ENCODE data around the gene FAM47E.

Gene FAM47E, protein sequence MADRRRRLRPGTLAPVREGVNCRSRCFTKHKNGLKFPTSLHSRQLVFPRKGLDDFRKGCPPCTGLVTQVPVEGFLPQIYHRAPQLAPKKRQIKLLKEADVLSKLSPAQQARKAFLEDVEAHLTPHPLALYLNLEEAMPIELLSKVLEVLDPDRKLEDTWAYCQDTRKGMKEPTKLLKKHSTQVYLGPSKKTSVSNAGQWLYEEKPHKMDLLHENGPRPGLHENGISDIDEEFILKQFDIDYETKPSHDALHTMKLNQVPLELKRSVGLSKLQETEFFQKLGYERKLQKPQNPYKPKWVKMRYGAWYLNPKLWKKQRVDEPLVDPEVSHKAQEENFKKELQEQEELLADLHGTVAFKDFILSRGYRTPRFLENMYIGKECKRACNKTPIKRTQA

DNA sequence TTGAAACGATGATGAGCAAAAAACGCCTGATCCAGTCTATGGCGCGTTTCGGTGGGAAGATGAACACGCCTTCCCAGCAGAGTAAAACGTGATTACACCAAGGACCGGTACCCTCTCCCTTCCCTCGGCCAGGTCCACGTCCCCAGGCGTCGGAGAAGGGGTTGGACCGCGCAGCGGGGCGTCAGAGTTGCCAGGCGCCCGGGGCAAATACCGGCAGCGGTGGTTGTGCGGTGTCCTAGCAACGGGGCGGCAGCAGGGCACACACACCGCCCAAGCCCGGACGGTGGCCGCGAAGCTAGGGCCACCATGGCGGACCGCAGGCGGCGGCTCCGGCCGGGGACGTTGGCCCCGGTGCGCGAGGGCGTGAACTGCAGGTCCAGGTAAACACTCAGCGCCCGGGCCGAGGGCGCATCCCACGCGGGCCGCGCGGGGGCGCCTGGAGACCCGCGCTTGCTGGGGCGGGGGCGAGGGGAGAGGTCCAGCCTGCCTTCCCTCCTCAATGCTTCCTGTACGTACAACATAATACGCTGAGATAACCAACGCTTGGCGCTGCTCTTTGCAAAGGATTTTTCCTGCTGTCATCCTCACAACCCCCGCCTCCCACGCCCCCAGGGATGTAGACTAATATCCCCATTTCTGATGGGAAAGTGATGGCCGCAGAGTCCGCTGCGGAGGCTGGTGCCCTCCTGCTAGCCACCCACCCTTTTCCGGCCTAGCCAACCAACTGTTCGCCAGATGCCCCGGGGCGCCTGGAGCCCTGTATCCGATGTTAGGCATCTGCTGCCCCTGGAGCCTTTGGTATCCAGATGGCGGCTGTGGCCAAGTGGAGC lies at the start of gene FAM47E:
Gene FAM47E (plus strand): TSS at position 281 of the 830 bp plus-strand sequence. CDS start 26 bp downstream, at position 307.
- DNase-seq, result peak; percentile 70

DNA sequence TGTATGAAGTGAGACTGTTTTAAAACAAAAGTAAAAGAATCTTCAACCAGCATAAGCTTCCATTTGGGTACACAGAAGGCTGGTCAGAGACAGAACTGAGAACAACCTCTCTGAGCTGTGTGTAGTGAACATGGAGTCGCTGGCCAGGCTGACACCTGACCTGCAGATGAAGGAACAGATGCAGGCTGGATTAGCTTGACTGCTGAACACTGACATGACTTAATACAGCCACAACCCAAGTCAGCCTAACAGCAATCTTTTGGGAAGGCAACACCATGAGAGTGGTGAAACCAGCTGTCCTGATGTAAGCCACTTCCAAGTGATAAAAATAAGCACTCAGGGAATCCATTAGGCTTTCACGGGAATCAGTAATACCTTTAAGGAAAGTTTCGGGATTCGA lies 48.0 kb upstream of the FAM47E start:
- no peak for DNase-seq

DNA sequence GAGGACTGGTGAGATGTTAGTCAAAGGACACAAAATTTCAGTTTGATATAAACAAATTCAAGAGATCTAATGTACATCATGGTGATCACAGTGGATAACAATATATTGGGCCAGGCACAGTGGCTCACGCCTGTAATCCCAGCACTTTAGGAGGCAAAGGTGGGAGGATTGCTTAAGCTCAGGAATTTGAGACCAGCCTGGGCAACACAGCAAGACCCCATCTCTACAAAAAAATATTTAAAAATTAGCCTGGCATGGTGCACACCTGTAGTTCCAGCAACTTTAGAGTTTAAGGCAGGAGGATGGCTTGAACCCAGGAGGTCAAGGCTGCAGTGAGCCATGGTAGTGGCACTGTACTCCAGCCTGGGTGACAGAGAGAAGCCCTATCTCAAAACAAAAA lies 46.6 kb upstream of the FAM47E start:
- no peak for DNase-seq

DNA sequence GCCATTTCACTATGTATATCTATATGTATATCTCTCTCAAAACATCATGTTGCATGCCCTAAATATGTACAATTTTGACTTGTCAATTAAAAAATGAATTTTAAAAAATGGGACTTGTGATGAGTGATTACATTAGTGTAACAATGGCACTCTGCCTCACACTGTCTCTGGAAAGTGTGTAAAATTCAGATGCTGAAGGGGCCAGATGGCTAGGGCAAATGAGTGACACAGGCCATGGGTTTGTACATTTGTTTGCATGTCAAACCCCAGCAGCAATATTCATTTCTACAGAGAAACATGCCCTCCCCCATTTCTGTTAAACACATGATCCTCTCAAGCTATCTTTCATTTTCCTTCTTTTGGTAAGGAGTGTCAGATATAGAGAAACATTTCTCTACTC lies 46.0 kb upstream of the FAM47E start:
- no peak for DNase-seq

DNA sequence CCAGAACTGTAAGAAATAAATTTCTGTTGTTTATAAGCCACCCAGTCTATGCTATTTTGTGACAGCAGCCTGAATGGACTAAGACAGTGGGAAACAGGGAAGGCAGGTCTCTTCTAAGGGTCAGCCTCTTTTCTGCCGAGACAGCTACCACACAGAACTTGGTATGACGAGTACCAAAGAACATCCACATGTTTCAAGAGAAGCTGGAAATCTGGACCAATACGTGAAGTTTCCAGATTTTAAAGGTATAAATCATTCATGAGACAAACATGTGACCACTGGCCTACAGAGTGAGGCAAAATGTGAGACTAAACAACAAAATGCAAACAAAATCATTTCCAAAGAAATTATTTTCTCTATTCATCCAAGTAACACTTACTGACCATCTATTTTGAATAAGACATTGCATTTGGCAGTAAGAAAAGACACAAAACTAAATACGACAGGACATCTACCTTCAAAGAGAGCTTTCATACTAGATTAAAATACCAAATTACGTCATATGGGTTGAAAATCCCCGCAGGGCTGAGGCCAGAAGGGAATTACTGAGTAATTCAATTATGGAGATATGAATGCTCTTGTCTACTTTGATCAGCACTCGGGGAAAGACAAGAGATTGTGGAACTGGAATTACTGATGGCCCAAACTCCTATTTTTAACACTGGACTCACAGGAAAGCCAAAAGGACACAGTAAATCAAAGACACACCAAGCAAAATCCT lies 45.1 kb upstream of the FAM47E start:
- DNase-seq, result peak; percentile 17

DNA sequence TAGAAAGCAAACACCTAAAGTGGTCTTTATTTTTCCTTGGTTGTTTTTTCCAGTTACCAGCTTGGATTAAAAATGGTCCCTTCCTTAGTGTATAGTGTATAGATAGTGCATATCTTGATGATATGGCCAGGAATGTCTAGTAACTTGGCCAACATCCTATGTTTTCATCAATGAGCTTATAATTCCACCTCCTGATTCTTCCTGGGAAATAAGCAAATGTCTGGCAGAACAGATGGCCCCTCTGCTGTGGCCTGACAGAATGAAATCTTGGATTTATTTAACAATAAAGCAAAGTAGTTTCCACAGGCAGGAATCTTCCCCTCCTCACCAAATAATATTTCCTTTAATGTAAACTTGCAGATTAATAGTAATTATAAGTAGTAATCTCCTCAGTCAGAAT lies 44.0 kb upstream of the FAM47E start:
- DNase-seq, result no peak

DNA sequence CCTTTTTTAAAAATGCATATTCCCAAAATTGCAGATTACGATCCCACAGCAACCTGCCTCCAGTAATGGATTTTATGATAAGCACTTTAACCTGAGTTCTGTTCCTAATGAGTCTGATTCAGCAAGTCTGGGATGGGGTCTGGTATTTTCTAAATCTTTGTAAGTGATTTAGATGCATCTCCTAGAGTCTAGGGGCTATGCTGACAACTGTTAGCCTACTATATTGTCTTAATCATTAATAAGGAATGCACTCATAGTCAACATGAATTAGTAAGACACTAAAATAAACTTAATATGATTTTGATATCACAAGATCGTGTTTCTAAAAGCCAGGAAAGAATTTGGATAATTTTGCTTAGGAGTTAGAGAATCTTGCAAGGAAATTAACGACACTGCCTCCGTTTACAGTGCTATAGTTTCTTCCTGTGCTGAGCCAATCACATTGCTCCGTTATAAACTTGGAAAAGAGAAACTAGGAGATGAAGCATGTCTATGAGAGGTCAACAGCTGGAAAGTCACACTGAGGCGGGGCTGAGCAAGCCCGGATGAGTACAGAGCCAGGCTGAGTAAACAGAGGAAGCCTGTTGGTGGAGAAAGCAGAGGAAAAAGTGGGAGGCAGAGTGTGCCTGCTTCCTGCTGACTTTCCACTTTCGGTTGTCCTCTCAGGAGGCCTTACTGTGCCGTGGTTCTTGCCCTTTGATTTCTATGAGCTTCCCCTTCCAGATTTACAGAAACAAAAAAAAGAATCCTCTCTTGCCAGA lies 43.3 kb upstream of the FAM47E start:
- DNase-seq, result peak; percentile 80

DNA sequence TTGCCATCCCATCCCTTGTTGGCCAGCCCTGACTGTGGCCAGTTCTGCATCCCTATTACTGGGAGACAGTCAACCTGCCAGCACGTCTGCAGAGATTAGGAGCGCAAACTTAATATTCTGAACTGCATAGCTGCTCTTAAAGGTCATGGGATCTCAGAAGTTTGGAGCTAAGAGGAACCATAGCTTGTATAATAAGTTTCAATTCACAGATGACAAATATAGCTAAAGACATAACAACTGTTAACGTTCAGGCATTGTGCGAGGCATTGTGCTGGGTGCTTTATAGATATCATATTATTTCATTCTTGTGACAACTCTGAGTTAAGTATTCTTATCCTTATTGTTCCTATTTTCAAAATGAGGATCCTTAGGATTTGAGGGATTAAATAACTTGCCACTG lies 41.6 kb upstream of the FAM47E start:
- DNase-seq, result no peak

DNA sequence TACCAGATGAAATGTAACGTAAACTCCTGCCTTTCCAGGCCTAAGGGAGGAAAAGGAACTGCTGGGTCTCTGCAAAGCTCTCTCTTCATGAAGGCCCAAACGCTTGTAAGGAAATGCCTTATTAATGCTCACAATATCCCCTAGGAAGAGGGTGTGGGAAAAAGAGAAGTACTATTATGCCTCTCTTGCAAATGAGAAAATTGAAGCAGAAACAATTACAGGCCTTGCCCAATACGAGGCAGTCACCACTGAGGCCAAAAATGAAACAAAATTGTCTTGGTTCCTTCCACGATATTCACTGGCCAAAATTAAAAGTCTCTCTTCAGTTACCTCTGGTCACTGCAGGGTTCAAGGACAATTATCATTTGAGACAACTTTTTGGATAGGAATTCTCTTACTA lies 41.1 kb upstream of the FAM47E start:
- peak; percentile 21 for DNase-seq

DNA sequence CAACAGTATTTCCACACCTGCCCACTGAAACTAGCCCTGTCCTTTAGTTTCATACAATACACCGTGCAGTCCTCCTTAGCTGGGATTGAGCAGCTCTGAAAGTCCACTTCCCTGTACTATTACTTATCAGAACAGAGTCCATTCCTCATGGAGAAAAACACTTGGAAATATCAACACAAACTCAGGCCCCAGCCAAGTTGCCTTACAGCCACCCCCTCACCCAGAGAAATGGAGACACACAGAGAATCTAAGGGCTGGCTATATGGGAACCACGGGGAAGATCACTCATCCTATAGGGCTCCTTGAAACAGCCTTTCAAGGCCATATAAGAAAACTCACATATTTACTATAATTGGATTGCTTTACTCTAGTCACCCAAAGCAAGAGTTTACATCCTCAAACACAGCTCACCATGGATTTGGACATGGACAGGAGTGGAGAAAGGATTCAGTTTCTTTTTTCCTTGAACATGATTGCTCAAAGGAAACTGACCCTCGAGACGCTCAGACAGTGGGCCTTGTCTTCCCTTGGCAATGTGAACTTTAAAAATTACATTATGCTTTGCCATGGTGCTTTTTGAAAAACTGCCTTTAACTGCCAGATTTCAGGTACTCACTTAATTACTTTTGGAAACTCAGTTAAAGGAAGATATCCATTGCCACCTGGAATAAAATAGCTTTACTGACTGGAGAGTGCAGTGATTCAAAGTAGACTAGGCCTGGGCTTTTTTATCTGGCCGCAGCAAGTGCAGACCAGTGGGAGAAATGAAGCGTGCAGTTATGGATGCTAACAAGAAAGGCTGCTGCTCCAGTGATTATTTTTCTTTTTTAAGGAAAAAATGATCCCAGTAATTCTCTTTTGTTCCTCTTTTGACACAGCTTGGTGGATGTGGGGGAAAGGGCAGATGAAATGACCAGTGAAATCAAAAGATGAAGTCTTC lies 39.5 kb upstream of the FAM47E start:
- peak; percentile 44 for DNase-seq

DNA sequence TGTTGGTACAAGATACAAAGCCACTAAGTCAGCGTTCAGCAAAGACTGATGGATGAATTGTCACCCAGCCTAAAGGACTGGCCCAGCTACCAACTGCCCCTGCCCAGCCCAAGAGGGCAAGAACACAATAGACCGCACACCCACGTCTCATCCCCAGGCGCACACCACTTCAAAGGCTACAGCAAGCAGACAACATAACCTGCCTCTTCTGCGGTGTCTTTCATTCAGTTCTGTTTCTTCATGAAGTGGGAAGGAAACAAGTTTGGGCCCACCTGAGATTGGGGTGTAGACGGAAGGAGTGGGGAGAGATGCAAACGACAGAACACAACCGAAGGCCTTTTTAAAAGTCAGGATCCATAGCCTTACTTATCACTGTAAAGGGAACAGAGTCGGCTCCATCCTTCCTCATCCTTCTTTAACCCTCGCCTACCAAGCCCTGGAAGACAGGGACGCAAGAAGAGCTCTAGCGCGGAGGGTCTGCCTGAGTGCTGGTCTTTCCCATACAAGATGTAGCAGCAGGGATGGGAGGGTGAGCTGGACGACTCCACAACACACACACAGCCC lies 38.6 kb upstream of the FAM47E start:
- DNase-seq, result peak; percentile 66

DNA sequence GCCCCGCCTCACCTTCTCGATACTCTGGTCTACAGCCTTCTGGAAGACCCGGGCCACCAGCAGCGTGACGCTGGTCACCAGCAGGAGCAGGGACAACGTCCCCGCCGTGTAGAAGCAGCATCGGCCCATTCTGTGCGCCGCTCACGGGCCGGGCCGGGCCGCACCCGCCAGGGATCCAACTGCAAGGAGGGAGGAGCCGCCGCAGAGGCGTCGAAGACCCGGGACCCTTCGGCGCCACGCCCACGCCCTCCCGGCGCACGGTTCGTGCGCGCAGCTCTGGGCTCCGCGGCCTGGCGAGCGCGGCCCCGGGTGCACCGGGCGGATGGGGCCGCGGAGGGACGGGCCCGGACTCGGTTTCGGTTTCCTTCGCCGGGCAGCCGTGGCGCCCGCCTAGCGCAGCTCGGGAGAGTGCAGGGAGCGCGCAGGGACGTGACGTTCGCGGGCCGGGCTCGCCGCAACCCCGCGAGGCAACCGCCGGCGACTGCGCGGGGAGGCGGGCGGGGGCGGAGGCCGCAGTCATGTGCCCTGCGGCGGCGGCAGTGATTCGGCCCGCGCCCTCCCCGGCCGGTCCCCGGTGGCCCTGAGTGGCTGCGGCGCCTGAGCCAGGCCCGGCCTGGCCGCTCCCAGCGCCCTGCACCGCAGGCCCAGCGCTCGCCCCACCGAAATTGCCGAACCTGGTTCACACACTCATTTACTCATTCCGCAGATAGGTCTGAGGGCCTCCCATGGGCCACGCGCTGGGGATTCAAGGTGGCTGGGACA lies 37.9 kb upstream of the FAM47E start, which contains the start of gene SCARB2:
Gene SCARB2 (minus strand): TSS at position 410 of the 762 bp plus-strand sequence. CDS start 281 bp downstream, at position 129.
- peak; percentile 92 for DNase-seq

DNA sequence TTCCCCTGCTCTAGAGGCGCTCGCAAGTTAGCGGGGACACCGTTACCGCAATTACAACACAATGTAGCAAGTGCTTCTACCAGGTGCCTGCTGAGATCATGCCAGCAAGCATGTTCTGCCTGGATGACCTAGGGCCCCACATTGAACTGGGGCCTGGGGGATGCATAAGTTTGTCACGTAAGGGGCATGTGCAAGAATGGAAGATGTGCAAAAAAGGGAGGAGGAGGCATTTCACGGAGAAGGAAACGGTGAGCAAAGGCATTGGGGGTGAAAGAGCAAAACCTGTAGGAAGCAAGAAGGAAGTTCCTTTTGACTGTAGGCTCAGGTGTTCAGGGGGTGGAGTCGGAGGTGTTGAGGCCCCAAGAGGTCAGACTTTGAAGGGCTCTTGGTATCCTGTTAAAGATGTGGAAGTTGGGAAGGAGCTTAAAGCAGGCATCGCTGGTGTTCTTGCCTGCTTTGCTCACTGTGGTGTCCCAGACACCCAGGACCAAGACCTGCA lies 37.3 kb upstream of the FAM47E start:
- DNase-seq, result no peak

DNA sequence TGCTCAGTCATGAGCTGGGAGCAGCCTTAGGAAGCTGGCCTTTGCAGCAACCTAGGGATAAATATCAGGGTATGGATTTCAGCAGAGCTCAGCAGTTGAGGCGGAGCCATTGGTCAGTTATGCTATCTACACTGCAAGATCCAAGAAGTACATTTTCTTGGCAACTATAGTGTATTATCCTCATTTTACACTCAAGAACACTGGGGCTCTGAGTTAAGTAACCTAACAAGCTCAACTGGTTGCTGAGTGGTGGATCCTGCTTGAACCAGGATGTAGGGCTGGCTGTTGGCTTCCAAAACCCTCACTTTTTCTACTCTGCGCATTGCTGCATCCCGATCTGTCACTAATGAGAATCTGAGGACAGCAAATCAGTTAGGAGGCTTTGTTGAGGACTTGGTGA lies 36.4 kb upstream of the FAM47E start:
- no peak for DNase-seq

DNA sequence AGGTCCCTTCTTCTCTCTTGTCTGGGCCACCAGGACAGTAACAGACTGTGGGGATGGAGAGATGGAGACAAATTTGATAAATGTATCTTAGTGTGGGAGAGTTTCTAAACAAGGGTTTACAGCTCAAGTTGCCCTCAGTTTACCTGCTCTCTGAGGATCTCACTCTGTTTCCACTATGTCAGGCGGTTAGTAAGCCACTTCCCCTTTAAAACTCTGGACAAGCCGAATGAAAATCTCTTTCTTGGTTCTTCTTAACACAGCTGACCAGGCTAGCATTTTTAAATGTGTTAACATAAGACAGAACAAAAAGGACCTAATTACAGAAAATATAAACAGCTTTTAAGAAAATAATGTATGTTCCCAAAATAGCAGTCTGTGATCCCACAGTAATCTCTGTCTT lies 35.0 kb upstream of the FAM47E start:
- no peak for DNase-seq

DNA sequence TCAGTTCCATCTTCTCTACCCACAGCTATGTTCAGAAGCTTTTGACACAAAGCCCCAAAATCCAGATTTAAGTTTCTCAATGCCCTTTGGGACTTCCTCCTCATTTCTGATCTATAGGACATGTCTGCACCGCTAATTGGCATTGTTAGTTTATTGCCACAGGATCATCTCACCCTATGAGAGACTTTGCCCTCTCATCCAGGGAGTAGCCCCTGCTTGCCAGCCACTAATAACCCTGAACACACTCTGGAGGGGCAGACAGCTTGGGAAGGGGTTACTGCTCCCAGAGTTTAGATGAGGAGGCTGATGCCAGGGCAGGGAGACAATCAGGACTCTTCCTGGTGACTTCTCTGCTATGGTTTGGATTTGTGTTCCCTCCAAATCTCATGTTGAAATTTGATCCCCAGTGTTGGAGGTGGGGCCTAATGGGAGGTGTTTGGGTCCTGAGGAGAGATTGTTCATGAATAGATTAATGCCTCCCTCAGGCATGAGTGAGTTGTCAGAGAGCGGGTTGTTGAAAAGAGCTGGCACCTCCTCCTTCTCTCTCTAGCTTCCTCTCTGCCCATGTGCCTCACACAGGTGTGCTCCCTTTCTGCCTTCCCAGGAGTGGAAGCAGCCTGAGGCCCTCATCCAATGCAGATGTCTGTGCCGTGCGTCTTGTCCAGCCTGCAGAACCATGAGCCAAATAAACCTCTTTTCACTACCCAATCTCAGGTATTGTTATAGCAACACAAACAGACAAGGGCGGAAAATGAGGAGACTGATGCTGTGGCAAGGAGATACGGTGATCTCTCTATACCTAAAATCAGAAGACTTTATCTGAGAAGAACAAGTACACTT lies 34.3 kb upstream of the FAM47E start:
- no peak for DNase-seq

DNA sequence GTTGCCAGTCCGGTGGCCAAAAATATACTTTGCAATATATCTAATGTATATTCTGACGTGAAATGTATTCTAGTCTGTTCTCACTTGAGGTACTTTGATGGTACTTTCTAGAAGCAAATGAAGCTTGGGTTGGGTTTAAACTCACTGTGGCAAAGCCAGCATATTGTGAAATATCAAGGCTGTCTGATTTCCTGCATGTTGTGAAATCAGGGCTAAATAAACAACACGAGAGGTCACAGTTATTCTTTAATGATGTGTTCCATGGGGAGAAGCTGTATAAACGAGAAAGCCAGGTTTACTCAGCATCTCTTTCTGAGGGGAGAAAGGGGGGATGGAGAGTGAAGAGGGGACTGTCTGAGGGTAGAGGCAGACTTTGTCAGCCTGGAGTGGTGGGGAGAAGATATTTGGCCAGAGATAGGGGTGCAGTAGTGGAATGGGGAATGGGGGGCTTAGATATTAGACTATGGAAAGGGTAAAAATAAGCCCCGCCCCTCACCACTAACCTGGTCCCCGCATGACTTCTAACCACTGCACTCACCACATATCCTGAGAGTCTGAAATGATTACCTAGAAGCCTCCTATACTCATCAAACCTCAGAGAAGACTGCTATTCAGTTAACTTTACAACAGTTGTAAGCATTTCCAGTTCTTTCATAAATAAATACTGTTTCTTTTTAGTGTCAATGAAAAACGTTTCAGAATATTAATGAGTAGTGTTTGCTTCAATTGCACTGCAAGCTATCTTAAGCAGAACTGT lies 32.0 kb upstream of the FAM47E start:
- no peak for DNase-seq

DNA sequence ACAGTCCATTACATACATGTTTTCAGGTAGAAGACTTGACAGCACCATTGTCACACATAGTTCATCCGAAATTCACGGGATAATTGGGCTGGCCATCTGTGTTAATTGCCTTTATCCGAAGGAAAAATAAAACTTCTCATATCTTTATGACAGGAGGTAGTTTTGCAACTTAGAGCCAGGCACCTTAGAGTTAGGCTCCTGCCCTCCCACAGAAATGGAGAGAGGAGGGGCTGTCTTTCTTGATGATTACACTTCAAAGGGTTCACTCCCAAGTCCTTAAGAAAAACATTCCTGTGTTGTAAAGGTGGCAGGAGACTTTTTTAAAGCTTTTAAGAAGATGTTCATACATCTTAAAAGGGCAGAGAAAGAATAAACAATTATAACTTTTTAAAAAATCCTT lies 27.4 kb upstream of the FAM47E start:
- no peak for DNase-seq
